GM12891 (cell line): Measurements from ENCODE around the gene ZNF491.

Source experiments
- PAX5 ChIP-seq: IDR thresholded peaks from 2 replicates; pipeline ENCODE4 v1.6.1; 2011; ENCODE audit warnings: low read length, moderate library complexity, mild to moderate bottlenecking; ENCODE audit not compliant: insufficient read depth, severe bottlenecking
- POLR2A ChIP-seq: IDR thresholded peaks from 2 replicates; pipeline ENCODE4 v1.6.1; 2011; ENCODE audit warnings: low read depth, low read length, control low read depth
- POLR2AphosphoS5 ChIP-seq: IDR thresholded peaks from 2 replicates; pipeline ENCODE4 v1.6.1; 2011; ENCODE audit warnings: low read depth, low read length, control low read depth
- POU2F2 ChIP-seq: IDR thresholded peaks from 2 replicates; pipeline ENCODE4 v1.6.1; 2011; ENCODE audit warnings: low read depth, mild to moderate bottlenecking, control low read depth, low read length, moderate library complexity
- SPI1 ChIP-seq: IDR thresholded peaks from 2 replicates; pipeline ENCODE4 v1.6.1; 2011; ENCODE audit warnings: low read depth, low read length, control low read depth
- TAF1 ChIP-seq: IDR thresholded peaks from 2 replicates; pipeline ENCODE4 v1.6.1; 2011; ENCODE audit warnings: low read depth, low read length, control low read depth

DNA sequence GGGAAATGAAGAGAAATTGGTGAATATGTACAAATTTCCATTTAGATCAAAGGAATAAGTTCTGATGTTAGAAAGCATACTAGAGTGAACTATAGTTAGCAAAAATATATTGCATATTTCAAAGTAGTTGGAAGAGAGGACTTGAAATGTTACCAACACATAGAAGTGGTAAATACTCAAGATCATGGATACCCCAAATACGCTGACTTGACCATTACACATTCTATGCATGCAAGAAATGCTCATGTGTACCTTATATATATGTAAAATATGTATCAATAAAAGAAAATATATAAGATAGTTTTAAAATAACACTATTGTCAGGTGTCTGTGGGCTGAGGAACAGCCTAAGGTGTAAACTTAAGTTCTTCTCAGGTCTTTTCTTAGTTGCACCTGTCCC lies 14.6 kb upstream of the ZNF491 start:
- TF ChIP-seq SPI1 (no peak), POLR2A (no peak), POLR2AphosphoS5 (no peak), POU2F2 (no peak), TAF1 (no peak), PAX5 (no peak)
